RPMI7951 (cell line): ENCODE results near the gene MIOS. TPM values are rescaled to one million over a fixed set of nuclear protein-coding genes. Genes with fewer than 3 reads are reported as not detected.

ENCODE experiments used
- DNase-seq: peaks from one replicate; pipeline ENCODE4 v3.0.0-alpha.2; 2012; ENCODE audit warnings: low read depth
- total RNA-seq: library from RNA; depleted of rRNA; stranded (reverse); fragments of >200 nt; shearing (Covaris generic); gene quantifications from 2 replicates; pipeline ENCODE4 v1.2.3, GENCODE V29; 2014; rRNA removed

The MIOS gene
- 32.7 and 33.5 TPM in 2 replicates for total RNA-seq

GRCh38 chr7:7566651-7567611 is at the start of gene MIOS:
Gene MIOS, plus strand, starts transcription at chr7:7566884. Its CDS starts 5,592 bp downstream, at chr7:7572476.
- peak; percentile 85 for DNase-seq

- no peak for DNase-seq
These were observed 48.9 kb upstream of the MIOS start for GRCh38 chr7:7517754-7518153.

GRCh38 chr7:7519056-7519455 is 47.6 kb upstream of the MIOS start:
- DNase-seq, result no peak

- no peak for DNase-seq
These were observed 47.2 kb upstream of the MIOS start for GRCh38 chr7:7519528-7519927.

GRCh38 chr7:7521259-7521658 is 45.4 kb upstream of the MIOS start:
- peak; percentile 54 for DNase-seq

GRCh38 chr7:7522421-7522820 is 44.3 kb upstream of the MIOS start:
- no peak for DNase-seq

GRCh38 chr7:7524121-7524520 is 42.6 kb upstream of the MIOS start:
- no peak for DNase-seq

GRCh38 chr7:7526006-7526405 is 40.7 kb upstream of the MIOS start:
- DNase-seq, result no peak

GRCh38 chr7:7527047-7527446 is 39.6 kb upstream of the MIOS start:
- no peak for DNase-seq

- DNase-seq, result no peak
These were observed 37.4 kb upstream of the MIOS start for GRCh38 chr7:7529328-7529727.

GRCh38 chr7:7533831-7534430 is 32.8 kb upstream of the MIOS start:
- DNase-seq, result no peak

- DNase-seq, result no peak
These were observed 31.0 kb upstream of the MIOS start, which contains the start of gene COL28A1 for GRCh38 chr7:7535691-7536090. Gene COL28A1, minus strand, starts transcription at chr7:7535873. Its CDS starts 2,998 bp downstream, at chr7:7532875.

GRCh38 chr7:7536396-7537019 is 30.2 kb upstream of the MIOS start:
- no peak for DNase-seq

- no peak for DNase-seq
These were observed 29.0 kb upstream of the MIOS start for GRCh38 chr7:7537711-7538110.

- DNase-seq, result no peak
These were observed 27.5 kb upstream of the MIOS start for GRCh38 chr7:7539152-7539551.

- no peak for DNase-seq
These were observed 27.0 kb upstream of the MIOS start for GRCh38 chr7:7539711-7540110.

- no peak for DNase-seq
These were observed 24.3 kb upstream of the MIOS start for GRCh38 chr7:7542251-7542835.

GRCh38 chr7:7548407-7548806 is 18.3 kb upstream of the MIOS start:
- no peak for DNase-seq

- DNase-seq, result no peak
These were observed 16.0 kb upstream of the MIOS start for GRCh38 chr7:7550663-7551062.

- DNase-seq, result no peak
These were observed 14.5 kb upstream of the MIOS start for GRCh38 chr7:7552199-7552598.

GRCh38 chr7:7553386-7553785 is 13.3 kb upstream of the MIOS start:
- DNase-seq, result no peak

GRCh38 chr7:7554021-7554432 is 12.7 kb upstream of the MIOS start:
- peak; percentile 57 for DNase-seq
